Ovary (tissue), 9 donors: ENCODE data around the gene CAMTA1. TPM values are rescaled to one million over a fixed set of nuclear protein-coding genes. Genes with fewer than 3 reads are reported as not detected.

Experiments used
- DNase-seq, 5 donors: peaks; one replicate each; pipeline ENCODE4 v3.0.0-alpha.2; 2019 to 2020
- H3K27ac ChIP-seq, 2 donors: fragments of 200-600 bp; one replicate each; pipeline versions ENCODE4 v1.5.1 to v1.8.0; 2019 to 2022
- H3K27me3 ChIP-seq: fragments of 200-600 bp; one replicate; pipeline ENCODE4 v1.8.0; 2022
- H3K36me3 ChIP-seq: fragments of 200-600 bp; sonication (generic); one replicate; pipeline ENCODE4 v1.5.1; 2019
- H3K4me1 ChIP-seq: one replicate; pipeline ENCODE4 v1.8.1; 2013; ENCODE audit warnings: mild to moderate bottlenecking, moderate library complexity; ENCODE audit not compliant: insufficient read depth
- H3K4me3 ChIP-seq: fragments of 200-600 bp; sonication (generic); one replicate; pipeline ENCODE4 v1.5.1; 2017
- H3K9me3 ChIP-seq, 2 donors: fragments of 200-600 bp in 1 of 2; sonication (generic) in 1 of 2; one replicate each; pipeline versions ENCODE4 v1.5.1 to v1.8.1; 2013 to 2019; ENCODE audit warnings: mild to moderate bottlenecking in 1 of 2, moderate library complexity in 1 of 2
- CTCF ChIP-seq, 3 donors: fragments of 450-650 bp in 2 of 3; fragments of 200-600 bp in 1 of 3; IDR thresholded peaks; one replicate each; pipeline versions ENCODE4 v1.5.1 to v1.8.0; 2016 to 2022; ENCODE audit warnings: antibody characterized with exemption in 3 of 3, mild to moderate bottlenecking in 1 of 3
- EP300 ChIP-seq: sonication (generic); formaldehyde crosslinking; IDR thresholded peaks from one replicate; pipeline ENCODE4 v1.6.1; 2017; ENCODE audit warnings: antibody characterized with exemption
- POLR2A ChIP-seq: fragments of 450-650 bp; IDR thresholded peaks from one replicate; pipeline ENCODE4 v1.6.1; 2017; ENCODE audit warnings: antibody characterized with exemption, mild to moderate bottlenecking, moderate library complexity
- WGBS, 3 donors: extraction: QIAGEN DNeasy Blood & Tissue Kit in 1 of 3; methylation state at CpG; one replicate each; pipeline versions ENCODE4 v1.1.5 to v1.1.7; 2013 to 2017; 5-methylcytosine and 5-hydroxymethylcytosine counted together
- intact Hi-C, 4 donors: fragments of 100-400 bp; cut with DNase I; formaldehyde crosslinking; loops; one replicate each; pipeline versions ENCODE4 v1.11.0 to v1.15.1; 2022 to 2023
- polyA plus RNA-seq, 2 donors: library from polyadenylated mRNA; stranded (reverse); fragments of 200-250 nt in 1 of 2; fragments of 350-450 nt in 1 of 2; fragmentation: Illumina TruSeq in 1 of 2; extraction: RNeasy Lipid Tissue Mini Kit (QIAGEN cat#74804) in 1 of 2; gene quantifications; one replicate each; pipeline ENCODE4 v1.2.3, GENCODE V29; 2013 to 2014
- total RNA-seq, 7 donors: library from RNA; depleted of rRNA in 2 of 7; stranded (reverse); fragments of >200 nt in 2 of 7; fragmentation: NEBNext Ultra II Directional in 3 of 7; extraction: Animal tissue kit (Norgen Biotek cat#: 25700) in 3 of 7; gene quantifications; one replicate each; pipeline versions ENCODE4 v1.1.0 to v1.2.4, GENCODE V29; 2016 to 2023
- donor health status: DM: no; HTN: no; CAD: no; lungs with moderate emphysema.
- donor health status: DM: no; HTN: no; CAD: no.
- donor health status: Bipolar disorder and iron deficiency.
- donor health status: DM: yes; HTN: yes; CAD: no.
- donor health status: DM: no; HTN: no; CAD: no.
- donor health status: DM: yes; HTN: yes; CAD: no.

Gene CAMTA1
- total and polyA plus RNA-seq, 9 donors: 51.1 to 150 (median 67.4) TPM

- Histone ChIP-seq H3K27ac (no peak overlapping the region), H3K27me3 (no peaks in the 10 kb centered on the region), H3K4me1 (peaks cover 2% of the 10 kb centered on the region), H3K4me3 (no peak overlapping the region), H3K36me3 (no peaks in the 10 kb centered on the region), H3K9me3 (no peaks in the 10 kb centered on the region)
- WGBS, 3 donors: 29 to 35% (median 33%) methylated on average over 10 of the region's 10 CpGs
- no peak for DNase-seq
- intact Hi-C loops: no loop called here
- TF ChIP-seq EP300 (no peak), POLR2A (no peak), CTCF (IDR thresholded peaks at IDR 0.05) (no peak)
These were observed 549.3 kb downstream of the CAMTA1 start for GRCh38 chr1:7334475-7335035.

GRCh38 chr1:7335224-7335879 lies 550.1 kb downstream of the CAMTA1 start:
- H3K27me3 ChIP-seq: no peaks in the 10 kb centered on the region
- H3K27ac ChIP-seq: no peak overlapping the region
- WGBS, 3 donors: 82 to 88% (median 87%) methylated on average over 13 of the region's 13 CpGs
- H3K9me3 ChIP-seq: no peaks in the 10 kb centered on the region
- no peaks in the 10 kb centered on the region for H3K36me3 ChIP-seq
- TF ChIP-seq CTCF (IDR thresholded peaks at IDR 0.05): no peak
- no peak for TF ChIP-seq EP300
- no peak for TF ChIP-seq POLR2A
- no peak overlapping the region for H3K4me3 ChIP-seq
- no peak for DNase-seq
- peaks cover 2% of the 10 kb centered on the region for H3K4me1 ChIP-seq
- intact Hi-C loops: no loop called here

GRCh38 chr1:7338439-7338838 lies 553.2 kb downstream of the CAMTA1 start:
- intact Hi-C loops: no loop called here
- H3K9me3 ChIP-seq: no peaks in the 10 kb centered on the region
- H3K27ac ChIP-seq: no peak overlapping the region
- WGBS, 3 donors: 97 to 98% (median 97%) methylated on average over 7 of the region's 7 CpGs
- TF ChIP-seq CTCF (IDR thresholded peaks at IDR 0.05): no peak
- TF ChIP-seq EP300: no peak
- TF ChIP-seq POLR2A: no peak
- no peak for DNase-seq
- peaks cover 6% of the 10 kb centered on the region for H3K4me1 ChIP-seq
- no peaks in the 10 kb centered on the region for H3K27me3 ChIP-seq
- no peaks in the 10 kb centered on the region for H3K36me3 ChIP-seq
- no peak overlapping the region for H3K4me3 ChIP-seq

GRCh38 chr1:7339014-7339413 lies 553.8 kb downstream of the CAMTA1 start:
- Histone ChIP-seq H3K36me3 (no peaks in the 10 kb centered on the region), H3K27me3 (no peaks in the 10 kb centered on the region), H3K9me3 (no peaks in the 10 kb centered on the region), H3K27ac (no peak overlapping the region), H3K4me3 (no peak overlapping the region), H3K4me1 (peaks cover 6% of the 10 kb centered on the region)
- no peak for DNase-seq
- 97 to 98% (median 98%) methylated on average over 5 of the region's 5 CpGs for WGBS, 3 donors
- TF ChIP-seq CTCF (IDR thresholded peaks at IDR 0.05): no peak
- no peak for TF ChIP-seq POLR2A
- no peak for TF ChIP-seq EP300
- intact Hi-C loops: no loop called here
